H1 (cell line): ENCODE measurements around the gene ESR1. TPM values are rescaled to one million over a fixed set of nuclear protein-coding genes. Genes with fewer than 3 reads are reported as not detected.

ENCODE experiments used
- CTCF ChIA-PET: fragments of 300-600 bp; sonication (Branson Sonifier 250); formaldehyde crosslinking; loops from one replicate; lab custom pipeline; 2021; ENCODE audit not compliant: partially characterized antibody; lab: Charles Lee
- POLR2A ChIA-PET: fragments of 300-600 bp; sonication (Branson Sonifier 250); formaldehyde crosslinking; loops from one replicate; lab custom pipeline; 2021; ENCODE audit warnings: inconsistent platforms; ENCODE audit not compliant: partially characterized antibody; lab: Charles Lee
- DNase-seq, 2 experiments: peaks; one replicate each; pipeline versions ENCODE4 v3.0.0 to v3.0.0-alpha.2; 2010 to 2022; ENCODE audit warnings: low spot score in 2 of 2, low read depth in 1 of 2, mixed read lengths in 1 of 2
- FAIRE-seq: peaks from 2 replicates; lab custom pipeline; 2011; peaks lifted over from hg19 to GRCh38; lab: Jason Lieb, UNC
- H2AFZ ChIP-seq: 2 replicates; pipeline ENCODE4 v1.8.1; 2012; ENCODE audit warnings: low read length, inconsistent platforms
- H2AK5ac ChIP-seq: 2 replicates; pipeline ENCODE4 v1.6.1; 2013; ENCODE audit warnings: low read depth, low read length
- H2BK120ac ChIP-seq: replicated peaks from 2 replicates; pipeline ENCODE3; 2013; ENCODE audit warnings: low read depth, low read length, inconsistent platforms
- H2BK12ac ChIP-seq: 2 replicates; pipeline ENCODE4 v1.6.1; 2013; ENCODE audit warnings: low read depth, low read length
- H2BK15ac ChIP-seq: 2 replicates; pipeline ENCODE4 v1.6.1; 2013; ENCODE audit warnings: low read length
- H2BK20ac ChIP-seq: 2 replicates; pipeline ENCODE4 v1.6.1; 2013; ENCODE audit warnings: low read length
- H2BK5ac ChIP-seq: 2 replicates; pipeline ENCODE4 v1.6.1; 2013; ENCODE audit warnings: low read depth, low read length
- H3K14ac ChIP-seq: 2 replicates; pipeline ENCODE4 v1.6.1; 2013; ENCODE audit warnings: inconsistent platforms; ENCODE audit not compliant: insufficient read length
- H3K18ac ChIP-seq: 2 replicates; pipeline ENCODE4 v1.6.1; 2013; ENCODE audit warnings: low read length; ENCODE audit errors: extremely low read depth
- H3K23ac ChIP-seq: 2 replicates; pipeline ENCODE4 v1.6.1; 2013; ENCODE audit warnings: inconsistent platforms; ENCODE audit not compliant: insufficient read length
- H3K23me2 ChIP-seq: 2 replicates; pipeline ENCODE4 v1.6.1; 2013; ENCODE audit warnings: low read depth, low read length
- H3K27ac ChIP-seq: 2 replicates; pipeline ENCODE4 v1.6.1; 2011; ENCODE audit warnings: low read depth, low read length, inconsistent platforms
- H3K27me3 ChIP-seq, 4 experiments: replicated peaks in 1 of 4; 1 replicate in 1 of 4; 2 replicates in 3 of 4; pipeline versions ENCODE4 v1.6.1 to v1.8.1; 2011 to 2013; ENCODE audit warnings: low read length in 3 of 4, mild to moderate bottlenecking in 3 of 4, inconsistent platforms in 2 of 4, mixed read lengths in 2 of 4, moderate library complexity in 1 of 4; ENCODE audit not compliant: control insufficient read depth in 3 of 4, insufficient read depth in 3 of 4; ENCODE audit errors: extremely low read depth in 1 of 4
- H3K36me3 ChIP-seq, 4 experiments: 2 replicates each; pipeline versions ENCODE4 v1.6.1 to v1.8.1; 2011 to 2013; ENCODE audit warnings: mild to moderate bottlenecking in 4 of 4, low read length in 3 of 4, moderate library complexity in 2 of 4, control low read depth in 1 of 4, inconsistent platforms in 1 of 4; ENCODE audit not compliant: insufficient read depth in 4 of 4, control insufficient read depth in 2 of 4
- H3K4ac ChIP-seq: replicated peaks from 2 replicates; pipeline ENCODE3; 2013; ENCODE audit warnings: low read length, low read depth, mixed read lengths, inconsistent platforms; ENCODE audit not compliant: insufficient read length
- H3K4me1 ChIP-seq, 4 experiments: replicated peaks in 1 of 4; 1 replicate in 1 of 4; 2 replicates in 3 of 4; pipeline versions ENCODE4 v1.6.1 to v1.8.1; 2011 to 2013; ENCODE audit warnings: low read length in 3 of 4, inconsistent platforms in 2 of 4, mixed read lengths in 1 of 4; ENCODE audit not compliant: insufficient read depth in 4 of 4, control insufficient read depth in 3 of 4
- H3K4me2 ChIP-seq, 2 experiments: 2 replicates each; pipeline versions ENCODE4 v1.6.1 to v1.8.1; 2011 to 2013; ENCODE audit warnings: low read depth in 2 of 2, low read length in 2 of 2, control low read depth in 1 of 2, inconsistent platforms in 1 of 2, mild to moderate bottlenecking in 1 of 2; ENCODE audit not compliant: insufficient read depth in 1 of 2
- H3K4me3 ChIP-seq, 4 experiments: fragments of 200-600, 300-600 bp in 1 of 4; sonication (generic), shearing (Covaris generic), sonication (Bioruptor Twin) in 1 of 4; 2 replicates each; pipeline versions ENCODE4 v1.5.1 to v1.8.1; 2011 to 2016; ENCODE audit warnings: low read length in 4 of 4, low read depth in 3 of 4, control low read depth in 2 of 4, inconsistent platforms in 2 of 4, mild to moderate bottlenecking in 2 of 4, mixed read lengths in 1 of 4, moderate library complexity in 1 of 4; ENCODE audit not compliant: insufficient read depth in 2 of 4; ENCODE audit errors: extremely low read depth in 1 of 4
- H3K56ac ChIP-seq: replicated peaks from 2 replicates; pipeline ENCODE3; 2013; ENCODE audit warnings: low read depth, mild to moderate bottlenecking, mixed read lengths, low read length, inconsistent platforms; ENCODE audit not compliant: insufficient read length
- H3K79me1 ChIP-seq: 2 replicates; pipeline ENCODE4 v1.6.1; 2013; ENCODE audit warnings: low read depth, low read length, control low read depth
- H3K79me2 ChIP-seq, 2 experiments: 2 replicates each; pipeline versions ENCODE4 v1.6.1 to v1.8.1; 2012 to 2013; ENCODE audit warnings: low read length in 2 of 2, mild to moderate bottlenecking in 2 of 2, inconsistent platforms in 1 of 2; ENCODE audit not compliant: insufficient read depth in 2 of 2, control insufficient read depth in 1 of 2
- H3K9ac ChIP-seq, 4 experiments: replicated peaks in 1 of 4; 1 replicate in 1 of 4; 2 replicates in 3 of 4; pipeline versions ENCODE4 v1.6.1 to v1.8.1; 2011 to 2013; ENCODE audit warnings: low read depth in 3 of 4, low read length in 3 of 4, control low read depth in 2 of 4, mild to moderate bottlenecking in 2 of 4, moderate library complexity in 2 of 4, inconsistent platforms in 1 of 4; ENCODE audit errors: extremely low read depth in 1 of 4
- H3K9me3 ChIP-seq, 2 experiments: 2 replicates each; pipeline versions ENCODE4 v1.6.1 to v1.8.1; 2012 to 2013; ENCODE audit warnings: mild to moderate bottlenecking in 2 of 2, moderate library complexity in 2 of 2, control low read depth in 1 of 2, inconsistent platforms in 1 of 2, low read depth in 1 of 2, low read length in 1 of 2, mixed read lengths in 1 of 2; ENCODE audit not compliant: insufficient read depth in 2 of 2
- H4K20me1 ChIP-seq, 2 experiments: replicated peaks in 1 of 2; 2 replicates each; pipeline versions ENCODE3 to v1.8.1; 2011 to 2013; ENCODE audit warnings: inconsistent platforms in 2 of 2, low read length in 2 of 2, mild to moderate bottlenecking in 1 of 2; ENCODE audit not compliant: insufficient read depth in 2 of 2, control insufficient read depth in 1 of 2
- H4K5ac ChIP-seq: 2 replicates; pipeline ENCODE4 v1.6.1; 2013; ENCODE audit warnings: low read length, low read depth, mixed read lengths, inconsistent platforms; ENCODE audit not compliant: insufficient read length
- H4K8ac ChIP-seq: 2 replicates; pipeline ENCODE4 v1.8.0; 2013; ENCODE audit warnings: mild to moderate bottlenecking, moderate library complexity, low read length, inconsistent platforms; ENCODE audit not compliant: insufficient read depth; ENCODE audit errors: extremely low read depth
- H4K91ac ChIP-seq: replicated peaks from 2 replicates; pipeline ENCODE3; 2013; ENCODE audit warnings: low read length, mixed read lengths, inconsistent platforms; ENCODE audit not compliant: insufficient read length
- BACH1 ChIP-seq: IDR thresholded peaks from 2 replicates; pipeline ENCODE4 v1.6.1; 2012; ENCODE audit warnings: low read length, improper control_type of control experiment
- BRCA1 ChIP-seq: IDR thresholded peaks from 2 replicates; pipeline ENCODE4 v1.6.1; 2012; ENCODE audit warnings: low read depth, low read length, improper control_type of control experiment
- CHD1 ChIP-seq: IDR thresholded peaks from 2 replicates; pipeline ENCODE4 v1.6.1; 2012; ENCODE audit warnings: low read depth, low read length, improper control_type of control experiment
- POLR2AphosphoS5 ChIP-seq: IDR thresholded peaks from 2 replicates; pipeline ENCODE4 v1.6.1; 2011; ENCODE audit warnings: low read depth, low read length
- RNF2 ChIP-seq: fragments of 200-900, 300-1000 bp; sonication (generic); IDR thresholded peaks from 2 replicates; pipeline ENCODE4 v1.7.1; 2016; ENCODE audit warnings: borderline replicate concordance, low read depth, mild to moderate bottlenecking, antibody characterized with exemption, low read length; ENCODE audit not compliant: poor library complexity, severe bottlenecking; ENCODE audit errors: missing control alignments
- TEAD4 ChIP-seq: IDR thresholded peaks from 2 replicates; pipeline ENCODE4 v1.6.1; 2012; ENCODE audit warnings: low read depth, low read length, inconsistent platforms, mixed read lengths
- ZNF274 ChIP-seq: IDR thresholded peaks from 2 replicates; pipeline ENCODE4 v1.7.0; 2012; ENCODE audit warnings: low read length, borderline replicate concordance; ENCODE audit errors: extremely low read depth
- WGBS, 2 experiments: shearing (Covaris generic) in 1 of 2; methylation state at CpG; one replicate each; pipeline versions ENCODE4 v1.1.6 to v1.1.7; 2013 to 2015; ENCODE audit warnings: low lambda C conversion rate in 2 of 2, mixed read lengths in 2 of 2, inconsistent platforms in 1 of 2, low coverage in 1 of 2, missing lambda C conversion rate in 1 of 2; ENCODE audit not compliant: insufficient replicate concordance in 2 of 2, insufficient coverage in 1 of 2, insufficient read length in 1 of 2; ENCODE audit errors: extremely low coverage in 1 of 2, missing lambda C conversion rate in 1 of 2; 5-methylcytosine and 5-hydroxymethylcytosine counted together
- polyA plus RNA-seq, 7 experiments: library from polyadenylated mRNA; depleted of rRNA in 3 of 7; stranded (reverse) in 5 of 7; unstranded in 2 of 7; fragments of >200 nt in 5 of 7; fragments of 200-250 nt in 2 of 7; gene quantifications; 1 replicate in 5 of 7; 2 replicates in 1 of 7; 4 replicates in 1 of 7; pipeline versions ENCODE4 v1.2.1 to v1.2.3, GENCODE V29; 2011 to 2013; ENCODE audit warnings: missing spikeins in 2 of 7, mixed read lengths in 2 of 7
- total RNA-seq: library from RNA; stranded (reverse); fragmentation: NEBNext Ultra II Directional; extraction: Animal tissue kit (Norgen Biotek cat#: 25700); gene quantifications from 2 replicates; pipeline ENCODE4 v1.2.1, GENCODE V29; 2021

Gene ESR1
- total and polyA plus RNA-seq, 2 of the 8 experiments (the other 6 are each of a cell fraction or from before 2014, with no cell fraction given), result 0.03 to 0.17 TPM

- Histone ChIP-seq H3K18ac (no peak overlapping the region), H3K36me3 (no peaks in the 10 kb centered on the region), H3K79me1 (no peaks in the 10 kb centered on the region), H3K9ac (no peak overlapping the region), H3K4me2 (no peak overlapping the region), H3K14ac (no peak overlapping the region), H3K4me3 (no peak overlapping the region), H3K23ac (no peak overlapping the region), H3K27me3 (no peaks in the 10 kb centered on the region), H2AFZ (no peak overlapping the region), H3K4me1 (peaks cover 0 to 6% (median 3%) of the 10 kb centered on the region in 4 experiments; a peak in 2 of 7 replicates), H3K27ac (no peak overlapping the region), H4K8ac (no peak overlapping the region), H2BK20ac (no peak overlapping the region), H4K5ac (no peak overlapping the region), H3K9me3 (no peaks in the 10 kb centered on the region), H2BK12ac (no peak overlapping the region), H3K23me2 (no peaks in the 10 kb centered on the region), H4K91ac (no peak overlapping the region), H2AK5ac (no peak overlapping the region), H4K20me1 (no peaks in the 10 kb centered on the region), H2BK15ac (no peak overlapping the region), H3K79me2 (no peaks in the 10 kb centered on the region), H2BK120ac (no peak overlapping the region), H3K56ac (no peak overlapping the region), H3K4ac (no peak overlapping the region), H2BK5ac (no peak overlapping the region)
- 93% methylated on average over 3 of the region's 3 CpGs; no CpG with 5 or more reads in 1 of the 2 experiments for WGBS, 2 experiments
- POLR2A ChIA-PET, result no interaction called here
- TF ChIP-seq ZNF274 (no peak), POLR2AphosphoS5 (no peak), CHD1 (no peak), BRCA1 (no peak), RNF2 (no peak), BACH1 (no peak), TEAD4 (no peak)
- CTCF ChIA-PET, result no interaction called here
- FAIRE-seq (no peak), DNase-seq (no peak)
These were observed 108.6 kb downstream of the ESR1 start for GRCh38 chr6:151916075-151916474.
